Left ventricle myocardium inferior (tissue), 1 donor: Measurements from ENCODE around the gene RENBP. TPM values are rescaled to one million over a fixed set of nuclear protein-coding genes. Genes with fewer than 3 reads are reported as not detected.

ENCODE experiments used
- DNase-seq: peaks from one replicate; pipeline ENCODE4 v3.0.0-alpha.2; 2020
- H3K27ac ChIP-seq: fragments of 200-600 bp; replicated peaks from 2 replicates; pipeline ENCODE4 v1.8.0; 2021
- H3K27me3 ChIP-seq: fragments of 200-600 bp; 2 replicates; pipeline ENCODE4 v1.8.0; 2021; ENCODE audit warnings: low read depth
- H3K36me3 ChIP-seq: fragments of 200-600 bp; 2 replicates; pipeline ENCODE4 v1.8.0; 2021
- H3K4me1 ChIP-seq: fragments of 200-600 bp; 2 replicates; pipeline ENCODE4 v1.8.0; 2021
- H3K4me3 ChIP-seq: fragments of 200-600 bp; 2 replicates; pipeline ENCODE4 v1.8.0; 2021; ENCODE audit warnings: mild to moderate bottlenecking, moderate library complexity
- H3K9me3 ChIP-seq: fragments of 200-600 bp; replicated peaks from 2 replicates; pipeline ENCODE4 v1.8.0; 2021
- CTCF ChIP-seq: fragments of 200-600 bp; IDR thresholded peaks from 2 replicates; pipeline ENCODE4 v1.8.0; 2021; ENCODE audit warnings: antibody characterized with exemption, mild to moderate bottlenecking, borderline replicate concordance
- intact Hi-C: fragments of 100-400 bp; cut with micrococcal nuclease; formaldehyde crosslinking; loops from one replicate; pipeline ENCODE4 v1.11.0; 2022
- total RNA-seq: library from RNA; stranded (reverse); fragmentation: NEBNext Ultra II Directional; extraction: Animal tissue kit (Norgen Biotek cat#: 25700); gene quantifications from one replicate; pipeline ENCODE4 v1.2.1, GENCODE V29; 2021
- donor health status: DM: no; HTN: yes; CAD: no; lungs with severe emphysema.

Gene RENBP
- total RNA-seq, 1 donor from 2014 or later = 7.5 TPM

DNA sequence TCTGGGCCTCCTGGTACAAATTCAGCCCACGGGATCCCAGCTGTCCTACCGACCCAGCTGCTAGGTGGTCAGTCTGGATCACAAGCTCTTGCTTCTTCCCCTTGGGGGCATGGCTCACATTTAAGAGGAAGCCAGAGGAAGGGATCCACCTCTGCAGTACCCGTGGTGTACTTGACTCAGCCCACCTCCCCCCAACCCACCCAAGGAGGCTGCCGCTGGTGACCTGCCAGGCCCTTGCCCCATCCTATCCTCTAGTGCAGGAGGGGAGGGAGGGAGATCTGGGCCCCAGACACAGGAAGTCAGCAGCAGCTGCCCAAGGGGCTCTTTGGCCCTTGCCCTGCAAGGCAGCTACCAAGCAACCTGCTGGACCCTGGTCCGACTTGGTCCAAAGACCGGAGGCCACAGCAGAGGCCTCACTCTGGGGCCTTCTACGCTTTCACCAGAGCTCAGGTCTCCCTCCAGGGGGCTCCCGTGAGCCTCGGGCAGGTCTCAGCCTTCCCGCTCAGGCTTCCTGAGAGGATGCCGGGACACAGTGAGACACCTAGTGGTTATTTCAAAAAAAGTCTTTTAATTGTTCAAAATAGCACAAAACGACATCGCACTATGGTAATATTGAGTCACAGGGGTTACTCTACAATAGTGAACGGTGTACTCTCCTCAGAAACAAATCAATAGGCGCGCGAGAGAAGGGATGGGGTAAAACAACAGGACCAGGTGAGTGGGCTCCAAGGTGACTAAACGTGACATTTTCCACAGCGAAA, 2.7 kb upstream of the RENBP start:
- Histone ChIP-seq H3K9me3 (no peaks in the 10 kb centered on the region), H3K27ac (peak overlapping the region; percentile 82), H3K4me3 (no peak overlapping the region), H3K4me1 (peaks cover 36% of the 10 kb centered on the region), H3K36me3 (peaks cover 29% of the 10 kb centered on the region), H3K27me3 (no peaks in the 10 kb centered on the region)
- intact Hi-C loops = no loop called here
- TF ChIP-seq CTCF = peak; percentile 83
- peak; percentile 63 for DNase-seq

DNA sequence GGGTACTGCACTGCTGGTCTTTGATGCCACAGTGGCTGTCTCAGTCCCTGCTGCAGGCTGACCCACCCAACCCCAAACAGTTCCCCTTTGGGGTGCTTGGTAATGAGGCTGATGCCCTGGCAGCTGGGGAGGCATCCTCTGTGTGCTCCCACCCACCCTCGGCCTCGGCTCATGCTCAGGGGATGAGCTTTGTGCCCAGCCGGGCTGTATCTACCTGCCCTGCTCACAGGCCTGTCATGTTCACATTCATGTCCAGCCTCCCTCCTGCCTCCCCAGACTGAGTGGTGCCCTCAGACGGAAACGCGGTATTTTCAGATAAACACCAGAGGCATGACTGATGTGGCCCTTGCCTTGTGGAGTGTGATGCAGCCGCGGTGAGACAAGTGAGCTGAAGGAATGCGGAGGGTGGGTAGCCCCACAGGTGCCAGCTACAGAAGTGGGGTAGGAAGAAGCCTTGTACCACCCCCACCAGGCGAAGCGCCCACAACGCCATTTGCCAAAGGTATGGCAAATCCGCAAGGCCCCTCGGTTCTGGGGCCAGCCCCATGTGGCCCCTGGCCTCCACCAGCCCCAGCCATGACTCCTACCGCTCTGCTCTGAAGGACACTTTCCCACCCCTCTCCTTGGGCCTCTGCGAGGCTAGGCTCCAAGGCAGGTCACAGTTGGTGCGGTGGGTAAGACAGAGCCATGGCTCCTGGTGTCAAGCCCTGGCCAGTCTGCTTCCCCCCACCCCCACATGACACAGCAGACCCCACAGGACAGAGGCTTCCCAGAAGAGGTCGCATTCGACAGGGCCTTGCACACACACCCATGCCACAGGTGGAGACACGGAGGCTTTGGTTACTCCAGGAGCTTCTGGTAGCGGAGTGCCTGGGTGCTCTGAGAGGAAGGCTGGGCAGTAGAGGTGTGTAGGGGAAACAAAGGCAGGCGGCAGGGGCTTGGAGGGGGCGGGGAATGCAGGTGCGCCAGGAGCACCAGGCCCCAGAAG, 1.8 kb upstream of the RENBP start:
- no peak overlapping the region for H3K4me3 ChIP-seq
- H3K9me3 ChIP-seq = no peaks in the 10 kb centered on the region
- no peak for DNase-seq
- no peaks in the 10 kb centered on the region for H3K27me3 ChIP-seq
- H3K4me1 ChIP-seq = peaks cover 36% of the 10 kb centered on the region
- intact Hi-C loops = no loop called here
- H3K36me3 ChIP-seq = peaks cover 20% of the 10 kb centered on the region
- no peak for TF ChIP-seq CTCF
- H3K27ac ChIP-seq = peak overlapping the region; percentile 82

GRCh38 chrX:153944800-153945150, 332 bp upstream of the RENBP start:
- peaks cover 5% of the 10 kb centered on the region for H3K36me3 ChIP-seq
- no peak for TF ChIP-seq CTCF
- H3K4me3 ChIP-seq = peak overlapping the region; percentile 60
- H3K27ac ChIP-seq = peak overlapping the region; percentile 50
- no peaks in the 10 kb centered on the region for H3K9me3 ChIP-seq
- H3K4me1 ChIP-seq = peaks cover 34% of the 10 kb centered on the region
- H3K27me3 ChIP-seq = no peaks in the 10 kb centered on the region
- no peak for DNase-seq
- intact Hi-C loops = no loop called here

DNA sequence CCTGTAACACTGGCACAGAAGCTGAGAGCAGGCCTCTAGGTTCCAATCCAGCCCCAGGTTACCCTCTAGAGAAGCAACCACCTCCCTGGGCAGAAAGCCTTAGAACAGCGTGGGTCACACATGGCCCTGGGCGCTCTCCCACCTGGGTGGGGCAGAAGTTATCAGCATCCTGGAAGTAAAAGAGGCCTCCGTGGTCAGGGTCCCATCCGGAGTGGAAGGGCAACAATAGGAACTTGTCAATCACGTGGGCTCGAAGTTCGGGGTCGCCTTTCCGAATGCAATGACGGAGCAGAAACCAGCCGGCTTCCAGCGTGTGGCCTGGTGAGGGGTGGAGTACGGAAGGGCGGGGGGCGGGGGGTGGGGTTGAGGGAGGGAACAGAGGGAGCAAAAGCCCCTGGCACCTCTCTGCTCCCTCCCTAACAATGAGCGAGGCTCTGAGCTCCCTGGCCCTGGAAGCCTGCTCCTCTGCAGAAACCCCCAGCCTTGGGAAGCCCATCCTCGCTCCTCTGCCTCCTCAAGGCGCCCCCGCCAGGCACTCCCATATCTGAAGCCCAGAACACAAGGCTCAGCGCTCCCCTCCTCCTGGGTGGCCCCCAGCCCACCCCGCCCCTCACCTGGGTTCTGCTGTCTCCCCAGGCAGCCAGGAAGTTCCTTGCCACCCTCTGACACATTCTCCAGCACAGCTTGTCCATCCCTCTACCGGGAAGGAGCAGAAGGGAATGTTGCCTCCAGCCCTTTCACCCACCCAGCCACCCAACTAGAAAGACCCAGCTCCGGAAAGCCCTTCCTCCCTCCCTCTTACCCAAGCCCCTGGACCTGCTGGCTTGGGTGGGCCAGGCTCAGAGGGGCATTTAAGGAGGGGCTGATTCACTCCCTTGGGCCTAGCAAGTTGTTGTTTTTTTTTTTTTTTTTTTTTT, 2.8 kb downstream of the RENBP start:
- H3K27ac ChIP-seq = peak overlapping the region; percentile 52
- intact Hi-C loops = no loop called here
- H3K4me3 ChIP-seq = peak overlapping the region; percentile 33
- no peaks in the 10 kb centered on the region for H3K27me3 ChIP-seq
- no peak for DNase-seq
- peaks cover 11% of the 10 kb centered on the region for H3K4me1 ChIP-seq
- no peaks in the 10 kb centered on the region for H3K9me3 ChIP-seq
- TF ChIP-seq CTCF = no peak
- no peaks in the 10 kb centered on the region for H3K36me3 ChIP-seq

- no peak for TF ChIP-seq CTCF
- DNase-seq = no peak
- intact Hi-C loops = no loop called here
- Histone ChIP-seq H3K4me1 (peaks cover 16% of the 10 kb centered on the region), H3K36me3 (no peaks in the 10 kb centered on the region), H3K9me3 (no peaks in the 10 kb centered on the region), H3K27ac (no peak overlapping the region), H3K4me3 (no peak overlapping the region), H3K27me3 (no peaks in the 10 kb centered on the region)
These were observed 4.9 kb downstream of the RENBP start for GRCh38 chrX:153939573-153939972.
